Choroid plexus epithelial cell (primary cell): Measurements from ENCODE around the gene SUPT6H.
"Not testable (repeated sequence)": the region's sequence is repeated elsewhere in the genome, so short reads cannot be mapped to it uniquely, and the experiment has no call there.

ENCODE experiments used
- DNase-seq: peaks from one replicate; pipeline ENCODE4 v3.0.0-alpha.2; 2010; ENCODE audit warnings: low read depth
- H3K4me3 ChIP-seq: 2 replicates; pipeline ENCODE4 v1.5.1; 2011; ENCODE audit warnings: low read depth, mild to moderate bottlenecking, control low read depth, low read length, moderate library complexity
- CTCF ChIP-seq: conservative IDR thresholded peaks from 2 replicates; pipeline ENCODE4 v1.5.1; 2011; ENCODE audit warnings: low read depth, mild to moderate bottlenecking, control low read depth, inconsistent platforms, low read length, moderate library complexity

SUPT6H gene

GRCh38 chr17:28648698-28649097 is 13.3 kb upstream of the SUPT6H start:
- no peak for TF ChIP-seq CTCF
- no peak for DNase-seq
- no peak overlapping the region for H3K4me3 ChIP-seq

- no peak for TF ChIP-seq CTCF
- no peak overlapping the region for H3K4me3 ChIP-seq
- DNase-seq: no peak
Measured at GRCh38 chr17:28655160-28655559, 6.8 kb upstream of the SUPT6H start.

- peak; percentile 25 for DNase-seq
- no peak overlapping the region for H3K4me3 ChIP-seq
- TF ChIP-seq CTCF: no peak
Measured at GRCh38 chr17:28657756-28658155, 4.2 kb upstream of the SUPT6H start.

GRCh38 chr17:28658342-28658741 is 3.7 kb upstream of the SUPT6H start:
- not testable (repeated sequence) for H3K4me3 ChIP-seq, DNase-seq

GRCh38 chr17:28658766-28659496 is 3.1 kb upstream of the SUPT6H start:
- not testable (repeated sequence) for DNase-seq, H3K4me3 ChIP-seq

- H3K4me3 ChIP-seq, DNase-seq: not testable (repeated sequence)
Measured at GRCh38 chr17:28659497-28659881, 2.5 kb upstream of the SUPT6H start.

- TF ChIP-seq CTCF: no peak
- peak overlapping the region; percentile 94 for H3K4me3 ChIP-seq
Measured at GRCh38 chr17:28662527-28662829, 473 bp downstream of the SUPT6H start.

GRCh38 chr17:28663723-28664122 is 1.7 kb downstream of the SUPT6H start:
- no peak overlapping the region for H3K4me3 ChIP-seq
- TF ChIP-seq CTCF: no peak

More at GRCh38 chr17:28662527-28662829, 473 bp downstream of the SUPT6H start:
- peak; percentile 48 for DNase-seq

GRCh38 chr17:28665994-28666393 is 4.0 kb downstream of the SUPT6H start:
- no peak for TF ChIP-seq CTCF
- no peak for DNase-seq
- H3K4me3 ChIP-seq: no peak overlapping the region

More at GRCh38 chr17:28663723-28664122, 1.7 kb downstream of the SUPT6H start:
- DNase-seq: no peak
